GM18526 (cell line): ENCODE results near the gene SUMO1.

Experiments
- POLR2A ChIP-seq: IDR thresholded peaks from 3 replicates; pipeline ENCODE4 v1.6.1; 2011; ENCODE audit not compliant: insufficient read length; ENCODE audit errors: extremely low read depth

SUMO1 gene

DNA sequence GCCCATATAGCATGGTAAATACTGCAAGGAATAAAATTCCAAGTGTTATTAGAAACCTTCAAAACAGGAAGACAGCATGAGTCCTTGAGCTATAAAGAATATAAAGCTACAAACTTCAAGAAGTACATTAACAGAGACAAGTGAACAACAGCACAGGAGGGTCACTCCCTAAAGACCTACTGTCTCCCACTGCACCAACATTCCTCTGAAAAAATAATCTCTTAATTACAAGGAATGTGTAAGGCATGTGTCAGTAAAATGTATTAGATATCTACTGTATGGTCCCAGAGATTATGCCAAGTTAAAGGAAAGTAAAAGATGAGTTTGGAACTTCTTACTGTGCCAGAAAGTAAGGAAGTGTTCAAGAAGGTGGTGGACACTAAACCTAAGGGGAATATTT is 29.9 kb downstream of the SUMO1 start:
- no peak for TF ChIP-seq POLR2A

DNA sequence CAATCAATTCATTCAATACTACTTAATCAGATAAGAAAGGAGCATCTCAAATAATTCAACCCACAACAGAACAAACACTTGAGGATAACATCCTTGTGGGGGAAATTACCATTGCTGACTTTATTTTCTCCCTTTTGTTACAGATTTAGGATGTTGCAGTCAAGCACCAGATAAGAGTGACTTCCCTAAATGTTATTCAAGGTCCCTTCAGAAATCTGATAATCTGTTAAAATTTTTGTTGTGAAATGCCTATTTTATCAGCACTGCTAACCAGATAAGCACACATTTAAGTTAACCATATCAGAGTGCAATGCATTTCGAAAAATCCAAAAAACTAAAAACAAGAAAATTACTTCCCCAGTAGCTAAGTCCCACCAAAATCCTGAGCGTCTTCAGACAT is 33.5 kb downstream of the SUMO1 start:
- no peak for TF ChIP-seq POLR2A

DNA sequence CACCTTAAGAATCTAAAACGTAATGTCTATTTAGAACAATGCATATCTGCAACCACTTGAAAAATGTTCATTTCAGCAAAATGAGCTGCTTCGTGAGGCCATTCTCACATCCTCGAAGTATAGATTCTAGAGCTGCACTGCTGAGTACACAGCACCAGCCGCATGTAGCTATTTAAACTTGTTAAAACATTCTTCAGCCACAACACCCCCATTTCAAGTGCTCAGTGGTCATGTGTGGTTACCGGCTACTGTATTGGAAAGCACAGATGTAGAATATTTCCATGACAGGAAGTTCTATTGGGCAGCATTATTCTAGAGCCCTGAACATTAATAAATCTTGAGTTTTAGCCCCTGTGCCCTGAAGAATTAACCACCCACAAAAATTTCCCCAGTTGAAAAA is 35.0 kb downstream of the SUMO1 start:
- no peak for TF ChIP-seq POLR2A

DNA sequence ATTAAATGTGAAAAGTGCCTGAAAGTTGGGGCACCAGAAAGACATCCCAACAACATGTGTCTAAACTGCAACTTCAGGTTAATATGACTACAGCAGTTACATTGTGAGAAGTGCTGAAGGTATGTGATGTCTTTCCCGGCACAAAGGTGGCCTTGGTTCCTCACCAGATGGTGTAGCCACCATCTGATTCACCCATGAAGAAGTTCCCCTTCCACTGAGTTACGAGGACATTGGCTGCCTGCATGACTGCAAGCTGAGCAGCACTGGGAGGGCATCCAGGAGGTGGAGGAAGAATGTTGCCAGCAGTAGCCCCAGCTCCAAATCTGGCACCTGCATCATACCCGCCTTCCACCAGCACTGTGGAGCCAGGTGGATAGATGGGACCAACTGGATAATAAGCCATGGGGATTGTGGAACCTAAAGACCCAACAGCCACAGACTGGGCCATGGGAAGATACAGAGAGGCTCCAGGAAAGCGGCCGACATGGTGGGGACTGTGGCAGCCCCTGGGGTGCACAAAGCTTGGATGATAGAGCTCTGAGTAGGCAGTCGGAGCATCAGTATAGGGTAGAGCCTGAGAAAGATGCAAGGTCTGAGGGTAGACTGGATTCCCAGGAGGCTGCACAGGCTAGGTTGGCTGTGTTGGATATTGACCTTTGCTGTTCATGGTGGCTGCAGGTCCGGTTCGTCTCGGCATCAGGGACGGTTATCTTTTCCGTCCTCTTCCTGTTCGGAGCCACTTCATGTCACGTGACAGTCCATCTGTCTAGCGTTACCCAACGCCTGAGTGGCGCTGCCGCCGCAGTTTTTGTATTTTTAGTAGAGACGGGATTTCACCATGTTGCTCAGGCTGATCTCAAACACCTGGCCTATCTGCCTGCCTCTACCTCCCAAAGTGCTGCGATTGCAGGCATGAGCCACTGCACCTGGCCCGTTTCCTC is 36.9 kb downstream of the SUMO1 start:
- no peak for TF ChIP-seq POLR2A

DNA sequence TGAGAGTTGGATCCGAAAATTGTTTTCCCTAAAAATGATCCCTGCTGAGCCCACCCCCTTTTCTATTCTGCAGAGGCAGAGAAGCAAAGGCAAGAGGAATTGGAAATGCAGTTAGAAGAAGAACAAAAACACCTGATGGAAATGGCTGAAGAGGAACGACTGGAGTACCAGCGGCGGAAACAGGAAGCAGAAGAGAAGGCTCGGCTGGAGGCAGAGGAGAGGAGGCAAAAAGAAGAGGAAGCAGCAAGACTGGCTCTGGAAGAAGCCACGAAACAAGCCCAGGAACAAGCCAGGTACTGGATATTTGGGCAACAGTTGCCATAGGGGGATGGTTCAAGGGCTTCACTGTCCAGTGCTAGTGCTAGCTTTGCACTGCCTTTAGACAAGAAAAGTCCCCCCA is 41.7 kb downstream of the SUMO1 start:
- TF ChIP-seq POLR2A = no peak

DNA sequence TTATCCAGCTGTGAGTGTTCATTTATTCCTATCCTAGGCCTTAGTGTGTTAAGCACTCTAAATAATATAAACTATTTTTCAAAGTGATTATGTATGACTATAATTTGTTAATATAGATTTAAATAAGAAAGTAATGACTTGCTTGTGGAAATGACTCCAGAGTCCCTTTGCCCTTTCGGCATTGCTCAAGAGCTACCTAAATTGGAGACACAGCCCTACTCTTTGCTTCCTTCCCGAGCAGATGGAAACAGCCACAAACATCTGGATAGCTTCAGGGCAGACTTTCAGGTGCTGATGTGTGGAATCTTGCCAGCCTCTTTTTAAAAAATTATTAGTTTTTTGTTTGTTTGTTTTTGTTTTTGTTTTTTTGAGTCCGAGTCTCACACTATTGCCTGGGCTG is 44.0 kb downstream of the SUMO1 start:
- no peak for TF ChIP-seq POLR2A

DNA sequence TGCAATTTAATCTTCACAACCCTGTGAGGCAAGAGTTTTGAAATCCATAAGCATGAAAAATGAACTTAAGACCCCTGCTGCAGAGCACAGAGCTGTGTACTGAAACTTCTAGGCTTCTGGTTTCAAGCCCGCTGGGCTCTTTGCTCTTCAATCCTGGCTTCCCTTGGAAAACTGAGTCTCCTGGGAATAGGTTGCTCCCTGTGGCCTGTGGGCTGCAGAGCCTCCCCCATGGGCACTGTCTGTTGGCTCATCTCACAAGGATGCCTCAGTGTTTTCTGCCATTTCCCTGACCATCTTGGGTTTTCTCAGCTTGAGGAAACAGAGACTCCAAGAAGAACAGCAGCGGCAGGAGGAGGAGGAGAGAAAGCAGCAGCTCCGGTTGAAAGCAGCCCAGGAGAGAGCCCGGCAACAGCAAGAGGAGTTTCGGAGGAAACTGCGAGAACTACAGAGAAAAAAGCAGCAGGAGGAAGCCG is 44.5 kb downstream of the SUMO1 start:
- TF ChIP-seq POLR2A = no peak

DNA sequence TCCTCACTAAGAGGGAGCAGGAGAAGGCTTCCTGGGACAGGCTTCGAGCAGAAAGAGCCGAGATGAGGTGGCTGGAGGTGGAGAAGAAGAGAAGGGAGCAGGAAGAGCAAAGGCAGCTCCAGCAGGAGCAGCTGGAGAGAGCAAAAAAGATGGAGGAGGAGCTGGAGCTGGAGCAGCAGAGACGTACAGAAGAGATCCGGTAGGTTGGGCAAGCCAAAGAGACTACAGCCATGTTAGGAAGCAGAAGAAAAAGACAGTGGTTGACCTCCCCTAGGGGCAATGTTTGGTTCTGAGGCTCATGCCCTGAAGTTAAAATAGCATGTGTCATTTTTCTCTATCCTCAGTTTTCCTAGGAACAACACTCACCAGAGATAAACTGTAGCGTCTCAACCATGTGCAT is 45.1 kb downstream of the SUMO1 start:
- no peak for TF ChIP-seq POLR2A

DNA sequence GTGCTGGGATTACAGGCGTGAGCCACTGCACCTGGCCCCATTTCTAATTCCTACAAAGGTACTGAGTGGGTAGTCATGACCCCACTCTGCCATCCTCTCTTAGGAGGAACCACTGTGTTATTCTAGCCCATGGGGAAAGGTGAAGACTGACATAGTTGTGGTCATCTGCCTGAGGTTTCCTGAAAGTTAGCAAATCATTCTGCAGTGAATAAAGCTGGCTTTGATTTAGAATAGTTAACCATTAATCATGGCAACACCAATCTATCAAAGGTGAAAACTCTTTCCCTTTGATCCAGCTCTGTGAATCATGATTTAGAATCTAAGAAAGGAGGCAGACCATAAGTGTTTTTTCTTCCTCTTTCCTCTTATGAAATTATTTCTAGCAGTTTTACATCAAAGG is 50.8 kb downstream of the SUMO1 start:
- no peak for TF ChIP-seq POLR2A

DNA sequence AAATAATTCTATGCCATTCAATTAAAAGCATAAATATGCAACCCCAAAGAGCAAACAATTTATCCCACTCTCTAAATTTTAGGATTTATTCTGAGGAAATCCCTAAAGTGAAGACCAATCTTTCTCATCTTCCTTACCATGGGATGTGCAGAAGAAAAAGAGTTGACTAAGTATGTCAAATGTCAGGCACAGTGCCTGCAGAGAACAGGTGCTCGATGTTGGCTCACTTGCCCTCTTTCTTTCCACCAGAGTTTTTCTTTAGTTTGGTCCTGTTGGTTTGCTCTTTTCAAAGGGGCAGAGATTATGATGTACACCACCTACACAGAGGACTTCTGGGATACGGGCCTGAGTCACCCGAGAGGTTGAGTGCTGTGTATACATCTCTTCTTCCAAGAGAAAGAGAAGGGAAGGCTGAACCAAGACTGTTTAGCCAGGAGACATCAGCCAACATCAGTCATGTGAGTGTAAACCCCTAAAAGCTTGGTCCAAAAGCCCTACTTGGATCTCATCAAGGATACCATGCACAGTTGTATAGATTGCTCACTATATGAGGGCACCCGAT is 51.7 kb downstream of the SUMO1 start:
- TF ChIP-seq POLR2A = no peak

DNA sequence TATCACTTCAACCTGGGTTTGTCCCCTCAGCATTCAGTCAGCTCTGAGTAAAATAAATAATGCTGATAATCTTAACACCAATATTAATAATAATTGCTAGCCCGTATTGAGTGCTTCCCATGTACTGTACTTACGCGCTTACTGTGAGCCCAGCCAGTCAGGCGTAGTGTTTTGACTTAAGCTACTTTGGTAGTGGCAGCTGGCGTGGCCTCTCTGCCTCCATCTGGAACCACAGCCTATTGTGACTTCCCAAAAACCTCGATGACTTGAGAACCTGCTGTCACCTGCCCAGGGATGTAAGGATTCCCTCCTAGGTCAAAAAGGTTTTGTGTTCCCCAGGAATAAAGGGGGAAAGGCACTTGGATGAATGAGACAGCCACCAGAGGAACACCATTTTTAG is 53.2 kb downstream of the SUMO1 start:
- no peak for TF ChIP-seq POLR2A

DNA sequence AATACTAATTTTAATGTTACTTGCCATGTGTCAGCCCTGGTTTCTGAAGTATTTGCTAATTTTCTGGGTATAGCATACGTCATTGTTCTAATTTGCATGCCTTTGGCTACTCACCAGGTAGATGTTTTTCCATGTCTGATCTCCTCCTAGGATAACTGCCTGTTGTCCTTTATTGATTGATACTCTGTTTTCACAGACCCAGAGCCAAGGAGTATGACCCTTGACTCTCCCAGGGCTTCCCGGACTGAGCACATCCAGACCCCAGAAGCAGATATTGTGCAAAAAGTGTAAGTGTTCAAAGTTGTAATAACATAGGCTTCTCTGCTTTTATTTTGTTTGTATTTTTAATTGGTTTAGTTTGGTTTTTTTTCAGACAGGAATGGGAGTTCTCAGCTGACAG is 53.8 kb downstream of the SUMO1 start:
- no peak for TF ChIP-seq POLR2A

DNA sequence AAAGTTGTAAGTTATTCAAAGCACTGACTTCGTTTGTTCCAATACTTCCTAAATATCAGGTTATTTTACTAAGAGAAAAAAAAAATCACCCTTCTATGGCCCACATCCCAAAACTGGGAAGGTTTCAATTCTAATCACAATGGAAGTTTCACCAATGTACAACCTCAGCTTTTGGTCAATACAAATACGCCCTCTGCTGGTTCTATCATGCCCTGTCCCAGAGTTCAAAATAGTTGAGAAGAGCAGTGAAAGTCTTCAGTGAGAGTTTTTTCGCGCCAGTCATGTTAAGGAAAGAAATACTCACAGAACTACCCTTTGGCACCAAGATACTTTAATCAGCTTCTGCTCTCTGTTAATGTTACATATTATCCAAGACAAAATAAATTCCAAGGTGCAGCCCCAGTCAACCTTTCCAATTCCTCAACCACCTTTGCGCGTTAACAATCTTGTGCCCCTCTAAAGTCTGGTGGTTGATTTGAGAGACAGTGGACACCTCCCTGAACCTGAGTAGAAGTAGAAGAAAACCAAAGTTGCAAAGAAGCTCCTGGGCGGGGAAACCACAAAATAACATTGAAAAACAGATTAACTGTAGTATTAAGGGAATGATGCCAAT is 59.9 kb downstream of the SUMO1 start:
- no peak for TF ChIP-seq POLR2A

DNA sequence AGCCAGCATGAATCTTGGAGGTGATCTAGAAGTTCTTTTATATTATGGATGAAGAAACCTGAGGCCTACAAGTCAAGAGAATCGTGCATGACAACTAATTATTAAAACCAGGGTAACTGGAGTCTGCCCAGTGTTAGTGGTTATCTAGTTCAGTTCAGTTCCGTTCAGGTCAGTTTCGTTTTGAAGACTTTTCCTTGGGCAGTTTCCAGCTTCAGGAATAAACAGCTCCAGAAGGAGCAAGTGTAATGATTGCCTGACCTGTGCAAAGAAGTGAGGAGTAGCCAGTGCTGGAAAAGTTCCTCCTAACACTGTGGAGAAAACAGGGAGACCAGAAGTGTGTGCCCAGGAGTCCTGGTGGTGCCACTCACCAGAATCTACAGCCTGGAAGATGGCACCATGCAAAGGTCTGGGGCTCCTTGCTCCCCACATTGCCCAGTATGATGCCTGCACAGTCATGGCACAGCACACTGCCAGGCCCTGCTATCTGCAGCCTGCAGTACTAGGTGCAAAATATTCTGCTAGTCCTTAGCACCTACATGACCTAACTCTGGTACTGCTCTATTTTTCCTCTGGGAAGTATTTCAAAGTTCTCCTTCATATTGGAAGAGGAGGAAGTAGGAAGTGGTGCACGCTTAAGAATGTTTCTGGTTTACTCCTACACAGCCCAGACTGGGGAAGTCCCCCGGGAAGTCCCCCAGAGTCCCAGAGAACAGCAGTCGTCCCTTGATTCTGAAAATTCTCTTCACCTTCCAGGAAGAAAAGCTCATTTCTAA is 65.8 kb downstream of the SUMO1 start:
- TF ChIP-seq POLR2A = no peak

DNA sequence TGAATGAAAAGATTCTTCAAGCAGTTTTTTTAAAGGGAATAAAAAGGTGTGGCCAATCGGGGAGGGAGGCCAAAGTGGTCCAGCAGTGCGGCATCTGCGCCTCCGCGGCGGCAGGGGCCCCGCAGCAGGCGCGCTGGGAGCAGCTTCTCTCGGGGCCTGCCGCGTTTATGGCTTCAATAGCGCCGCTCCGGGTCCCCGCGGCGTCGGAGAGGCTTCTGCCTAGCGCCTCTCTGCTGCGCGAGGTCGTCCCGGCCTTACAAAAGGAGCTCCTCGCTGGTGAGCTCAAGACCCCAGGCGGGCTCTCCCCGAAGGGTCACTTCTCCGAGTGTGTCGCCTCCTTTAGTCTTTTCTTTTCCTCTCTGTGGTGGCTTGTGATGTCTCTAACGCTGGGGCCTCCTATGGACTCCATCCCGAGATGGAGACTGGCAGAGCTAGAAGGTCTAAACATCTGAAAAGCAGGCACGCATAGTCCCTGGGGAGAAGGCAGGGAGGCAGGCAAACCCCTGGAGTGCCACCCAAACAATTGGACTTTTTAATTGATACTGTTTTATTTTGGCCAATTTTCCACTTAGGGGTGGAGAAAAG is 67.1 kb downstream of the SUMO1 start:
- no peak for TF ChIP-seq POLR2A

DNA sequence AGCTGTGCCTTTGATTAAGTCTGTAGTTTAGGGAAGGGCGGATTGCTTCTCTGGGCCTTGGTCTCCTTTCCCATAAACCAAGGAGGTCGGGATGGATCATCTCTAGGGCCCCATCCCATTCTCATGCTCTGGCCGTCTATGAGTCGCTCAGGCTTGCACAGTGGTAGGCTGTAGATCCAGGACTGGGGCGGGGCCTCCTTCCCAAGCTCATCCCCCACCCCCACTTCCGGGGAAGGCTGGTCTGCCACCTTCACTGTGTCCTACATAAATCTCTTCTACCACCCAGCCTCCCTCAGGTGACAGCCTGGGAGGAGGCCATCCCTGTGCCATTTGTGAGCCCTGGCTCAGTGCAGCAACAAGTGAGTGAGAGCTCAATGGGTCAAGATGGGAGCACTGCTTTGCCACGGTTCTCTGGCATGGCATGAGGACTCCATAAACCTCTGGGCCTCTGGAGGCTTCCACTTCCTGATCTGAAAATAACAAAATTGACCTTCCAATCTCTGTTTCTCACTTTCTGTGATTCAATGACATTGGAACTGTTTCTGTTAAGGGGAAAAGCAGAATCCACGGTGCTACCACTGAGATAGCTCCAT is 68.5 kb downstream of the SUMO1 start:
- no peak for TF ChIP-seq POLR2A
